ENCODE results near the gene COG5.
"Not testable (repeated sequence)": the region's sequence is repeated elsewhere in the genome, so short reads cannot be mapped to it uniquely, and the experiment has no call there.

COG5 gene

DNA sequence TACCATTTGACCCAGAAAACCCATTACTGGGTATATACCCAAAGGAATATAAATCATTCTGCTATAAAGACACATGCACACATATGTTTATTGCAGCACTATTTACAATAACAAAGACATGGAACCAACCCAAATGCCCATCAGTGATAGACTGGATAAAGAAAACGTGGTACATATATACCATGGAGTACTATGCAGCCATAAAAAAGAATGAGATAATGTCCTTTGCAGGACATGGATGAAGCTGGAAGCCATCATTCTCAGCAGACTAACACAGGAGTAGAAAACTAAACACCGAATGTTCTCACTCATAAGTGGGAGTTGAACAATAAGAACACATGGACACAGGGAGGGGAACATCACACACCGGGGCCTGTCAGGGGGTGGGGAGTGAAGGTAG lies 408.0 kb downstream of the COG5 start:
- not testable (repeated sequence) for DNase-seq (ENCODE audit: low spot score)

DNA sequence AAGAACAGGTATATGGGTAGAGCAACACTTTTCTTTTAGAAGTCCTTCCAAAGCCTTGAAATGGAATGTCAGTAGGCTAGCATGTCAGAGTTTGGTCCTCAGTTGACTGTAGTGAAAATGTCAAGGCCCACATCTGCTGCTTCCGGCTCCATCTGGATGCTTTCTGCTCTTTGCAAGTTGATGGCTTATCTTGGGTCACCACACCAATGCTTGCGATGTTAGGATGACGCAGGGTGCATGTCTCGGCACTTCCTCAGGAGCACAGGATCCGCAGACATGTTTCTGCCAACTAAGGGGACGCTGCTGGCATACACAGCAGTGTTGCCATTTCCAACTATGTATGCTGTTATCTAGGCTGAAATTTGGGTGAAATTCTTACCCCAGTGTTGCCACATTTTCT lies 408.9 kb downstream of the COG5 start:
- DNase-seq (ENCODE audit: low spot score): no peak

DNA sequence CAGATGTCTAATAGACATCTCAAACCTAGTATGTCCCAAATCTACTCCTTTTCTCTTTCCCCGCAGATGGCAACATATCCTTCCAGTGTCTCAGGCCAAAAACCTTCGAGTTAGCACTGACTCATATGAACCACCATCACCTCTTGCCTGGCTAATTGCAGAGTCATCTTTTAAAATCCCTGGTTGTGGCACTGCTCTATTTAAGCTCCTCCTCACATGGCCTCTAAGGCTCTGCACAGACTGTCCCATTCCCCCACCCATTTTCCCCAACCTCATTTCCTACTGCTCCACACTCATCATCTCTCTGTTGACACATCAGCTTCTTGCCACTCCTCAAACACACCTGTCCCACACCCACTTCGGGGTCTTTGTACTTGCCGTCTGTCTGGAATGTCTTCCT lies 411.7 kb downstream of the COG5 start:
- DNase-seq (ENCODE audit: low spot score): no peak
